Inflammatory macrophage (primary cell): ENCODE data around the gene PPFIA2.
"Not testable (repeated sequence)": the region's sequence is repeated elsewhere in the genome, so short reads cannot be mapped to it uniquely, and the experiment has no call there.

Experiments used
- DNase-seq, 2 donors: peaks; one replicate each; pipeline ENCODE4 v3.0.0-alpha.2; 2020 to 2022

PPFIA2 gene

DNA sequence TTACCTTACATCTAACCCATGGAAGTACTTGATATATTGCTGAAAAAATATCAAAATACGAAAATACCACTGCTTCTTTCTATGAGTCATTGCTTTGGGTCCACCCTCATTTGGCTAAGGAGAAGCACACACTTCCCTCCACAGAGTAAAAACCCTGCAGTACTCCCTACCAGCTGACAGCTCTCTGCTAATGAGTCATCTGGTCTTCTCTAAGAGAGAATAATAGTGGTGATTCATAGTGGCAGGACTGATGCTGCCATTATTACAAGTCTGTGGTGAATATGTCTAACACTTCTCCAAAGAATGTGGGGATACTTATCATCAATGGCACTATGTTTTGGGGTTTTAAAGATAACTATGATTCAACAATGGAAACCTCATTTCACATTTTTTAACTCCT, 90.7 kb downstream of the PPFIA2 start:
- peak; percentile 40 to 49 for DNase-seq

DNA sequence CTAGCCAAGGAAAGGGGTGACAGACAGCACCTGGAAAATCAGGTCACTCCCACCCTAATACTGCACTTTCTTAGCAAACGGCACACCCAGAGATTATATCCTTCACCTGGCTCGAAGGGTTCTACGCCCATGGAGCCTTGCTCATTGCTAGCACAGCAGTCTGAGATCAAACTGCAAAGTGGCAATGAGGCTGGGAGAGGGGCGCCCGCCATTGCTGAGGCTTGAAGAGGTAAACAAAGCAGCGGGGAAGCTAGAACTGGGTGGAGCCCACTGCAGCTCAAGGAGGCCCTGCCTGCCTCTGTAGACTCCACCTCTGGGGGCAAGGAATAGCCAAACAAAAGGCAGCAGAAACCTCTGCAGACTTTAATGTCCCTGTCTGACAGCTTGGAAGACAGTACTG, 99.8 kb downstream of the PPFIA2 start:
- DNase-seq = not testable (repeated sequence)

- DNase-seq = peak; percentile 20 to 58
Measured at GRCh38 chr12:81644503-81644902, 114.6 kb downstream of the PPFIA2 start.

DNA sequence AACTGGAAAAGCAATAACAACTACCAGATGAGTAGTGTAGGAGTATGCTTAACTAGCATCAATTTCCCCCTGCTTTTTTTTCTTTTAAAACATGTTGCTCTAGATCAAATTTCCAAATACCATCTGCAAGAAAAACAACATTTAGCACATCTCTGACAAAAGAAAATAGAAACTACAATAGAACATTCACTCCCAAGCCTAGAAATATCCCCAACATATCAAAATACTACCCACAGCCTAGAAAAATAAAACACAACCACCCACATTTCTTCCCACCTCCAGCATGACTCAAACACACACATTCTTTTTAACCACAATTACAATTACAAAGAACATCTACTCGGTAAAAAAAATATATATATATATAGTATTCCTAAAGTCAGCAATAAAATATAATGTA, 120.0 kb downstream of the PPFIA2 start:
- no peak for DNase-seq

DNA sequence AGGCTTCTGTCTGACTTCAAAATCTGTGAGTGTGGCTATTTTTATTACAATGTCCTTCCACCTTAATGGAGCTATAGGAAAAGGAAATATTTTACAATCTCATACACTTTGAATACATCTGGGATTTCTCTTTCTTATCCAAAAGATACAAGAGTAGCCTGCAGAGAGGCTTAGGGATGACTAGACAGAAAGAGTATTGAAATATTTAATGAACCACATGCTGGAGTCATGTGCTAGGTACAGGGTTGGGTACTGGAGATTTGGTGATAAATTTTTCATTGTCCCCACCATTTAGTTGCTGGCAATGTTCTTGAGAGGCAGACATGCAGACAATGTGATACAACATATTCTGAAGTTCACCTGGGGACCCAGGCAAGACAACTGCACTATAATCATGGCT, 126.0 kb downstream of the PPFIA2 start:
- DNase-seq = no peak

- DNase-seq = peak; percentile 6 to 10
Measured at GRCh38 chr12:81627336-81628189, 131.6 kb downstream of the PPFIA2 start.

DNA sequence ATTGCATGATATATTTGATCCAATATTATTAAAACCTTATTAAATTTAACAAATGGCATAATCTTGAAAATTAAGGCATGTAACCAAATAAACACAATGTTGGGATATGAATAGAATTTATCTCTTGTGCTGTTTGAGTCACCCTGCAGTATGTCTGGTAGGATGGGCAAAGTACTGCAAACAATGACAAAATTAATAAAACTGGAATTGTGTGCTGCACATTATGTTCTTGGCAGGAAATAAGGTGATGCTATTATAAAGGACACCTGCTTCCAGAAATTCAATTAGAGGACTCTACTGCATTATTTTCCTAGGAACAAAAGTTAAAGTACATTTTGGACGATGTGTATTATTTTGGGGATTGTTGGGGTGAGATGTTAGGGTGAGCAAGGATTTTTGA, 132.7 kb downstream of the PPFIA2 start:
- DNase-seq = no peak

- DNase-seq = no peak
Measured at GRCh38 chr12:81617915-81618314, 141.2 kb downstream of the PPFIA2 start.

DNA sequence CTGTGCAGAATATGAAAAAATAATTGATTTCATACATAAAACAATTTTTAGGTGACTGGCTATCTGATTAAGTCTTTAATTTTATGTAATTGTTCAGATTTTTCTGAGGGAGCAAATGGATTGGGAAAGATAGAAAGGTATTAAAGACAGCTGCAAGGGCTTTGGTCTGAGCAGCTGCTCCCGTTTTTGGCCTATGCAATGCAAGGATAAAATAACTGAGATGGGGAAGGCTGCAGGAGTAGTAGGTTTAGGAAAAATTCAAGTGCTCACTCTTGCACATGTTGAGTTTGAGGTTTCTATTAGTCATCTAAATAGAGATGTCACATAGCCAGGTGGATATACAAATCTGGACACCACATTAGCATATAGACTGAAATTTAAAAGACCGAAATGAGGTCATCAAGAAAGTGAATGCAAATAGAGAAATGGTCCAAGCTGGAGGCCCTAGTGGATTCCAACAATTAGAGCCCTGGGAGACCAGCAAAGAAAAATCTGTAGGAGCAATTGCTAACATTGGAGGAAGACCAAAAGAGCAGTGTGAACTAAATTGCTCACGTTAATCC, 144.0 kb downstream of the PPFIA2 start:
- DNase-seq = no peak

DNA sequence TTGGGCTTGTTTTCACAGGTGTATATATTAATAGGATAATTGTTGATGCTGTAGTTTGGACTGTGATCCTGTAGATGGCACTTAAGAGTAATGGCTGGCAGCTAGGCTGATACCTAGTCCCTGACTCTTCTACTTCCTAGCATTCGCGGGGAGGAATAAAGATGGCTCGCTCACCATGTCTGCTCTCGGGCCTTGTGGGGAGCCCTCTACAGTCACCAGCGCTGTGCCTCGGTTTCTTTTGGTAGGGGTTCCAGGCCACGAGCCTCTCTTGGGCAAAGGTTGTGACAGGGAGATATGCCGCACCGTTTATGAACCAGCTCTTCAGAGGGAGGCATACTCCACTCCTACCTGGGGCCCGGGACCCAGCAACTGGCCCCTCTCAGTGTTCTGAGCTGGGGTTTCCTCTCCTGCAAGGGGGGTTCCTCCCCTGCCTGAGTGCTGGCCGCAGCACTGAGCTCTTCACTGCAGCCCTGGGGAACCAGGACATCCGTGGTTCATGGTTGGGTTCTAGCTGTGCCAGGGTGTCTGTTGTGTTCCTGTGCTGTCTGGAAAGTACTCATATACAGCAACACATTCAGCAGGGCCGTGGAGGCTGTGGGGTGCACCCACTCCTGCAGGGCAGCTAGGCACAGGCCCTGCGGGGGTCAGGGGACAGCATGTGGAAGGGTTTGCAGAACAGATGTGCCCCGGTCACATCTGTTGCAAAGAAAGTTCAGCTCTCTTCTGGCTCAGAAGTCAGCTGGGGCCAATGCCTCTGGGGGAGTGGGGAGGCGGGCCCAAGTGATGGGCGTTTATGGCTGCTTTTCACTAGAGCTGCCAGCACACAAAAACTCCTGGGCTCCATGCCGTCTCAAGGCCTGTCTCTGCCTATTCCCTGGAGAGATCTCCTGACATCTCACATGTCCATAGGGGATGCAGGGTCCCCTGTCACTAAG, 147.9 kb downstream of the PPFIA2 start:
- DNase-seq = no peak

DNA sequence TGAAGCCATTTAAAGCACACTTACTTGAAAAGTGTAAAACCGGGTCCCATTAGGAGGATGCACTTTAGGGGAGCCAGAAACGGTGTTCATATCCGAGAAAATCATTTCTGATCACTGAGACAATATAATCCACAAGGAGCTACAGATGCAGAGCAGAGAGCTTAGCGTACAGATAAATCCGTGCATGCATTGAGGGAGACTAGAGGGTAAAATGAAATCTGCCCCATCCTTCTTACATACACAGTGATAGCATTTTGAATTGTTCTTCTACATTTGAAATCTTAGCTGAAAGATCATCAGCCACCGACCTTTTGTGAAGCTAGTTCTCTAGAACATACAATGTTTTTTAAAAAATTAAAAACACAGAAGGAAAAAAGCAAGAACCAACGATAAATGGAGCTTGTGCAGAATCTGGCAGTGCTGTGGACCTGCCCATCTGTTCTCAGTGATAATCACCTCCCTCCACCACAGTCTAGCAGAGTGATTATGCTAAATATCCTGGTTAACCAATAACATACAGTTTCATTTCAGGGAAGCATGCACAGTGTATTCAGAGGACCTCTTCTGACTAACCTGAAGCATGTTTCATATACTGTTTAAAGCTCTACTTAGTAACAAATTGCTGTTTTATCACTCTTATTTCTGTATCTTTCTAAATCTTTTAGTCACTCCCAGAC, 161.1 kb downstream of the PPFIA2 start:
- no peak for DNase-seq

DNA sequence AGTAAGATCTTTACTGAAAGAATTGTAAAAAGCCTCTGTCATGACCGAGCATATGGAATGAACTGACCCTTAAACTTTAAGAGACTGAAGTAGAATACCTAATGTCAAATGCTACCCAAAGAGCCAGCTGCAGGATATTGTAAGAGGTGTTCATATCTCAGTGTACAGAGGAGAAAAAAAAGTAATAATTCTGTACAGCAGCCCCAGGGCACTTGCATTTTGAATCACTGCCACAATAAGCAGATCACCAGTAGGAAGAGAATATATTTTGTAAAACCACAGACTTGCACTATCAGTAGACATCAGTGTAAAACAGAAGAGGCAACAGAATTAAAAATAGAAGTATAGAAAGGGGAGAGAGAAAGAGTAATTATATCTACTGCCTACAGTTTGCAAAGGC, 162.6 kb downstream of the PPFIA2 start:
- DNase-seq = no peak

GRCh38 chr12:81591256-81591655, 167.9 kb downstream of the PPFIA2 start:
- DNase-seq = no peak

- DNase-seq = not testable (repeated sequence)
Measured at GRCh38 chr12:81590703-81591102, 168.4 kb downstream of the PPFIA2 start.

- no peak for DNase-seq
Measured at GRCh38 chr12:81588235-81589008, 170.7 kb downstream of the PPFIA2 start.

DNA sequence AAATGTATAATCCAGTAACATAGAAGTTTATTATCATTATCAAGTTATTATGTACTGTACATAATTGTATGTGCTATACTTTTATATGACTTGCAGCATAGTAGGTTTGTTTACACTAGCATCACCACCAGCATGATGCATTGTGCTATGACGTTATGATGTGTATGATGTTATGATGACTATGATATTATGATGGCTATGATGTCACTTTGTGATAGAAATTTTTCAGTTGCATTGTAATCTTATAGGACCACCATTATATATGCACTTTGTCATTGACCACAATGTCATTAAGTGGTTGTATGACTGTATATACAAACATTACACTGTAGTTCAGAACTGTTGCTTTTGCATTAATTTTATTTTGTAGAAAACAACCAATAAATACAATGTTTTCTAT, 173.4 kb downstream of the PPFIA2 start:
- no peak for DNase-seq

GRCh38 chr12:81573228-81573627, 185.9 kb downstream of the PPFIA2 start:
- no peak for DNase-seq

GRCh38 chr12:81572411-81572810, 186.7 kb downstream of the PPFIA2 start:
- DNase-seq = no peak

DNA sequence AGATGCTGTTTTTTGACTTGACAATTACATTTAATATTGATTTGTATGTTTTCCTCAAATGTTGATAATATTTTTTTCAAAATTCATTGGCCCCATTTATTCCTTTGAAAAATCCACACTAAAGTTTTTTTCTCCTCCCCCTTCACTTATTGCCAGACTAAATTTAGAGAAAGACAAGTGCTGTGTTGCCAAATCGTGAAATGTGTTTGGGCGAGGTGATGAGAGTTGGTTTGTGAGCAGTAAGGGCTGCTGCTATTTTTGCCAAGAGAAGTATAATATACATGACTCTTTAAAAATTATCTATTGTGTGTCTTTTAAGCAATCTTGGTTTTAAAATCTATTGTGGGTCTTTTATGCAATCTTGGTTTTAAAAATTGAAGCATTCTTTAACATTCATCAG, 188.9 kb downstream of the PPFIA2 start:
- no peak for DNase-seq

- no peak for DNase-seq
Measured at GRCh38 chr12:81564237-81564636, 194.9 kb downstream of the PPFIA2 start.

DNA sequence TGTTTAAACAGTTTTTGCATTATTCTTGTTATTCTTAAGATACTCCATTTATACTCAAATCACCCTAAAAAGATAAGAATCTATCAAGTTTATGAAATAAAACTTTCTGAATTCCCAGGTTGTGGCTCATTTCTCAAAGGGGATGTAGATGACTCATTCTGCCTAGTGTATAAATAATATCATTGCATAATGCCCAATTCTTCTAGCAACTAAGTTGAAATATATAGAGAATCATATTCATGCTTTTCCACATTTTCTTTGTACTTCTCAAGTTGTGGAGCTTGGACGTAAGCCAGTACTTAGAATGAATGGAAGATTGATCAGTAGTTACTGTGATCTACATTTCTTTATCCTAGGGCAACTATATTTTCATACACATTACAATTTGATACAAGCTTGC, 201.1 kb downstream of the PPFIA2 start:
- DNase-seq = no peak

DNA sequence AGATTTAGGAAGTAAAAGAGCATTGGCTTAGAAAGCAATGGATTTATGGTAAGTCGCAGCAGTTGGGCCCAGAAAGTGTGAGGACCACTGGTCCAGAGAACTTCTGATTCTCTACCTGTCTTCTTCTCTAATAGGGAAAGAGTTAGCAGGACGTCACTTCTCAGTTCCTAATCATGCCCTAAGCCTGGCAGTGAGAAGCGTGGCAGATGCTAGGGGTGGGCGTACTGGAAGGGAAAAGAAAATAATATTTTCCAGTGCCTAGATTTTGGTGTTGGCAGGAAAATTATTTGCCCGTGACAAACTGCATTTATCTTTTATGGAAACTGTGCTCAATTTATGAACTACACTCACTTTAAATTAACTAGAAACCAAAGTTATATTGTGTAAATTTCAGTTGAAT, 212.3 kb downstream of the PPFIA2 start:
- no peak for DNase-seq
